Hair follicle dermal papilla cell (primary cell): Measurements from ENCODE around the gene RARS1. TPM values are rescaled to one million over a fixed set of nuclear protein-coding genes. Genes with fewer than 3 reads are reported as not detected.

ENCODE experiments used
- small RNA-seq: library from RNA; depleted of rRNA; stranded (forward); fragments of <200 nt; gene quantifications from one replicate; pipeline ENCODE3, GENCODE V24; 2012
- total RNA-seq: library from RNA; depleted of rRNA; stranded (reverse); fragments of >200 nt; gene quantifications from 2 replicates; pipeline ENCODE4 v1.2.3, GENCODE V29; 2012

Gene RARS1
- 145 and 155 TPM in 2 replicates for total RNA-seq

DNA sequence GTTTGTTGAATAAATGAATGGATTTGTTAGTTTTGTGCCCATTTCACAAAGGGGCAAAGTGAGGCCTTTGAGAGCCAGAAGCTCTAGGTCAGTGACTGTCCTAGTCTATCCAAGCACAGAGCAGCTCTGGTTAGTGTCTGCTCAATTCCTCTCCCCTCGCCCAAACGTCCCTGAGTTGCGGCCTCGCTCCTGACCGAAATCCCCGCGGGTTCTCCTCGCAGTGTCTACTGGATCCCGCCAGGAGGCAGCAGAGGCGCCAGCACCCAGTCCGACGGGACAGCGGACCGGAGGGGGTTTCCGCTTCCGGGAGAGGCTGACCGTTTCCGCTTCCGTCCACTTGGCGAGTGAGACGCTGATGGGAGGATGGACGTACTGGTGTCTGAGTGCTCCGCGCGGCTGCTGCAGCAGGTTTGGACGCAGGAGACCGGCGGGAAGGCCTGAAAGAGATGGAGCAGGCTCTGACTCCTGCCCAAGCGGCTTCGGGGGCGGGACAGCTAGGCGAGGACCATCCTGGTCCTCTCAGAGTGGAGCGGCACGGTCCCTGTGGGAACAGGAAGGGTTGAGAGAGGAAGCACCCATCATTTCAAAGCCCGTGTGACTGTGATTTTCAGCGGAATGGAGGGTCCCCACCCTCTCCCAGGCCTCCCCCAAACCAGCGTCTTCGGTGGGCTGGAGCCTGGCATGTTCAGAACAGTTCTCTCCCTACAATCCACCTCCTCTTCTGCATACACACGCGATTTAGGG, at the start of gene RARS1:
Gene RARS1 (plus strand): TSS at position 336 of the 744 bp plus-strand sequence. CDS start 28 bp downstream, at position 364.

DNA sequence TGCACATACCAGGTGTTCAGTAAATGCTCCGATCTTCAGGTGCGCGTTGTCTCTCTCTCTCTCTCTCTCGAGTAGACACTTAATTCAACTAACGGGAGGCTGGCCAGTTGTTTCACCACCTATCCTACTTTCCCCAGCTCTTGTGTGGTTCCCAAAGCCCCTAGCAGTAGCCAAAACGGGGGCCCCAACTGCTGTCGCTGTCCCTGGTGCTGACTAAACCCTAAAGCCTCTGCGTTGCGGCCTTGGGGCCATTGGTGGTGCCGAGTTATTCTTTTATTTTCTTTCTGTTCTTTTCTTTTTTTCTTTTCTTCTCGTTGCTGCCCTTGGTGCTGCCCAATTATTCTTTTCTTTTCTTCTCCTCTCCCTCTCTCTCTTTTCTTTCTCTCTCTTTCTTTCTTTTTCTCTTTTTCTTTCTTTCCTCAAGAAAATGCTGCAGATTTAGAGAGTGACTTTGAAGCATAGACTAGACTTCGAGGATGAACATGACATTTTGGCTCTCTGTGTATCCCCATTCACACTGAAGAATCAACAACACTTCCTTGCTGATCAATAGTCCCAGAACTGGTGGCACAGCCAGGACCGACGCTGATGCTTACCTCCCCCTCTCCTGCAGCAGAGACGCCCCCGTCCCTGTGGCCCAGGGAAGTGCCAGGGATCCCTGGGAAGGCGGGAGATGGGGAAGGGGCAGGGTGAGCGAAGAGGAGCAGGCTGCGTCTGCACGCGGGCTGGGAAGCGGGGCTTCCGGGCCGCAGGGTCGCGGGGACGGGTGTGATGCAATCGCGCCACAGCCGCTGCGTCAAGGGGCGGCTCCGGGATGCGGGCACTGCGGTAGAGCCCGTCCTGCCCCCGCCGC, 42.5 kb downstream of the RARS1 start, which contains the start of gene FBLL1:
Gene FBLL1 (plus strand): TSS at position 785 of the 853 bp plus-strand sequence. CDS start 200 bp downstream, outside the sequence.

Small RNA genes lying within 50 kb of the gene (small RNA-seq; reads per million reads assigned to genes)
- gene MIR103A1, result 31.9 reads per million, percentile 96 among the genes with 10 or more reads in this experiment

Other genes with a start within 250 kb of the RARS1 start
- gene WWC1, start 194.8 kb upstream of the RARS1 start, total RNA-seq, result 2.6 and 3.6 TPM in 2 replicates
- 0.65 and 1.8 TPM in 2 replicates for gene FBLL1, start 42.8 kb downstream of the RARS1 start, total RNA-seq
- gene PANK3, start 92.9 kb downstream of the RARS1 start, total RNA-seq, result 53.6 and 61.7 TPM in 2 replicates